ENCODE data around the gene SUN1.
"Not testable (repeated sequence)": the region's sequence is repeated elsewhere in the genome, so short reads cannot be mapped to it uniquely, and the experiment has no call there.

SUN1 gene

DNA sequence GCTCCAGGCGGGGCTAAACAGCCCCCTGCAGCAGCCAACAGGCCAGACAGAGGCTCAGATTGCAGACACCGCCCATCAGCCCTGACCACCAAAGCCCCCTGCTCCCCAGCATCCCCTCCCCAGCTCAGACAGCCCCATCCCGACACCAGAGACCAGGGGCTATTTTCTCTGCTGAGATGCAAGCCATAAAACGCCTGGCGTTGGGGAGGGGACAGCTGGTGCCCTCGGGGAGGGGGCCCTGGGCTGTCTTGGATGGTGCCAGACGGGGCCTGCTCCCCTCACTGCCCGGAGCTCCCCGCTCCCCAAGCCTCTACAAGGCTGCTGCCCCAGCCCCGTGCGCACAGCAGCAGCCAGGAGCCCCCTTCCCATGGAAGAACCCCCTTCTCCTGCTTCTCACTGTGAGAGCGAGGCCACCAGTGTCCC lies 75.9 kb downstream of the SUN1 start:
- H3K9ac ChIP-seq (ENCODE audit: low read depth, low read length): no peak overlapping the region
- H3K9me3 ChIP-seq (ENCODE audit: control insufficient read depth, insufficient read depth, low read length): no peaks in the 10 kb centered on the region
- no peaks in the 10 kb centered on the region; the same call in 1 of the 2 replicates for H3K4me1 ChIP-seq (ENCODE audit: insufficient read depth, low read length)
- no peaks in the 10 kb centered on the region for H3K36me3 ChIP-seq (ENCODE audit: insufficient read depth, low read length)

DNA sequence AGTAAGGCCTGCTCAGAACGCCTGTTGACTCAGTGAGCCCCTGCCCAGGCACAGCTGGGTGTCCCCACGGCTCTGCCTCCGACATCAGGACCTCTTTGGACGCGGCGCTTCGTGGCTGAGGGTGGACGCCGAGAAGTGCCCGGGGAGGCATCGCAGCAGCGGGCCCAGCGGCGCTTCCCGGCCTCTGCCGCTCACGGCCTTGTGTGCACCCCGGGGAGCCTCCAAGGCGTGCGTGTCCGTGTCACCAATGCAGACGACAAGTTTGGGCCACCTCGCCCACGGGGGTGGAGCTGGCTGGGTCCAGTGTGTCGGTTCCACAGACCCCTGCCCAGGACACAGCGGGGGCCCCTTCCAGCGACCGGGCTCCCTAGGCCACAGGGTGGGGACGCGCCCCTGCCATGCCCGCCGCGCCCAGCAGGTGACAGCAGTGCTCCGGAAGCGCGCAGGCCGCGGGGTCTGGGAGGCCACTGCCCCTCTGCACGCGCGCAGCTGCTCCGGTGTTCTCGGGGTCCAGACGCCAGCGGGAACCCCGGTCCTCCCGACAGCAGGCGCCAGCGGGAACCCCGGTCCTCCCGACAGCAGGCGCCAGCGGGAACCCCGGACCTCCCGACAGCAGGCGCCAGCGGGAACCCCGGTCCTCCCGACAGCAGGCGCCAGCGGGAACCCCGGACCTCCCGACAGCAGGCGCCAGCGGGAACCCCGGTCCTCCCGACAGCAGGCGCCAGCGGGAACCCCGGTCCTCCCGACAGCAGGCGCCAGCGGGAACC lies 76.5 kb downstream of the SUN1 start:
- H3K9ac ChIP-seq (ENCODE audit: low read depth, low read length): peak overlapping the region; percentile 28; the same call in 1 of the 2 replicates
- H3K36me3 ChIP-seq (ENCODE audit: insufficient read depth, low read length); H3K4me1 ChIP-seq (ENCODE audit: insufficient read depth, low read length): not testable (repeated sequence)

DNA sequence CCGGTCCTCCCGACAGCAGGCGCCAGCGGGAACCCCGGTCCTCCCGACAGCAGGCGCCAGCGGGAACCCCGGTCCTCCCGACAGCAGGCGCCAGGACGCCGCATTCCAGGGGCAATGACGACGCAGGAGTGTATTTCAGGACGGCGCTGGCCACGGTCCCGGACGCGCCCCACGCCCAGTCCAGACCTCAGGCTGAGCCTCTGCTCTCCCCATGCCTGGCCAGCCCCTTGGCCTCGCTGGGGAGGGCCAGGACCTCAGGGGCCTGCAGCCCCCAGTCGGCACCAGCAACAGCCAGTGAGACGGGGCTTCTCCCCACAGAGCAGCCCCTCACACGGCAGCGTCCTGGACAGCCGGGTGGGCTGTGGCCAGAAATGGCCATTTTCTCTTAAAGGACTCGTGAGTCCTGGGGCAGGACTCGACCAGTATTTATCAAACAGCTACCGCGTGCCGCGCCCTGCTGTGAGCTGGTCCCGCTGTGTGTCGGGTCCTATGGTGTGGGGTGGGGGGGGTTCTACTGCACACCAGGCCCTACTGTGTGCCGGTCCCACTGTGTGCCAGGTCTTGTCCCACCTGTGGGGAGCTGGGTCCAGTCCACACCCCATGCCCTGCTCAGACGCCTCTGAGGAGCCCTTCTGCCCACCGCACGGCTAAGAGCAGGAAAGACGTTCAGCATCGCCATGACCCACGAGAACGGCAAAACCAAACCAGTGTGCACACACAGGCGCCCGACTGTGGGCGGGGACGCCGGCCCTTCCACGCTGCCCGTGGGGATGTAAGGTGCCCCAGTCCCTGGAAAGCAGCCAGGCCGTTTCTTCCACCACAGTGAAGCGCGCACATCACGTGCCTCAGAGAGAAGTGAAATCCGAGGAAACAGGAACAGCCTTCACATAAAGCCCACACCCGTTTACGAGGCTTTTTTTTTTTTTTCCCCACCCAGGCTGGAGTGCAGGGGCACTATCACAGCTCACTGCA lies 77.4 kb downstream of the SUN1 start:
- H3K36me3 ChIP-seq (ENCODE audit: insufficient read depth, low read length): no peaks in the 10 kb centered on the region
- H3K9me3 ChIP-seq (ENCODE audit: control insufficient read depth, insufficient read depth, low read length): no peaks in the 10 kb centered on the region
- H3K9ac ChIP-seq (ENCODE audit: low read depth, low read length): peak overlapping the region; percentile 28
- H3K4me1 ChIP-seq (ENCODE audit: insufficient read depth, low read length): no peaks in the 10 kb centered on the region; the same call in 1 of the 2 replicates

More for the DNA sequence above, 76.5 kb downstream of the SUN1 start:
- H3K9me3 ChIP-seq (ENCODE audit: control insufficient read depth, insufficient read depth, low read length): not testable (repeated sequence)

DNA sequence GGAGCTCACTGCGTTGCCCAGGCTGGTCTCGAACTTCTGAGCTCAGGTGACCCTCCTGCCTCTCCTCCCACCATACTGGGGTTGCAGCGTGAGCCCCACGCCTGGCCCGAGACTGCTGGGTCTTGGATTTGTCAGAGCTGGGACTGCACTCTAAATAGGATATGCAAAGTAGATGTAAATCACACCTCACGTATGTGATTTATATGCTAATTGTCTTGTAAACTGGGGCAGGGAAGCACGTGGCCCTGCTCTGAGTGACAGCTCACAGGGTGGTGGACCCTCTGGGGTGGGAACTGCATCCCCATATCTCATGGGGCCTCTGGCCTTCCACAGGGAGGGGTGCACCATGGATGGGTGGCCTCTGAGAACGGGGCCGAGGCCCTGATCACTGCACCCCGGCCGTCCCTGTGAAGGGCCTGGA lies 78.2 kb downstream of the SUN1 start:
- H3K9ac ChIP-seq (ENCODE audit: low read depth, low read length): no peak overlapping the region
- H3K4me1 ChIP-seq (ENCODE audit: insufficient read depth, low read length): no peaks in the 10 kb centered on the region
- no peaks in the 10 kb centered on the region for H3K36me3 ChIP-seq (ENCODE audit: insufficient read depth, low read length)
- H3K9me3 ChIP-seq (ENCODE audit: control insufficient read depth, insufficient read depth, low read length): no peaks in the 10 kb centered on the region

DNA sequence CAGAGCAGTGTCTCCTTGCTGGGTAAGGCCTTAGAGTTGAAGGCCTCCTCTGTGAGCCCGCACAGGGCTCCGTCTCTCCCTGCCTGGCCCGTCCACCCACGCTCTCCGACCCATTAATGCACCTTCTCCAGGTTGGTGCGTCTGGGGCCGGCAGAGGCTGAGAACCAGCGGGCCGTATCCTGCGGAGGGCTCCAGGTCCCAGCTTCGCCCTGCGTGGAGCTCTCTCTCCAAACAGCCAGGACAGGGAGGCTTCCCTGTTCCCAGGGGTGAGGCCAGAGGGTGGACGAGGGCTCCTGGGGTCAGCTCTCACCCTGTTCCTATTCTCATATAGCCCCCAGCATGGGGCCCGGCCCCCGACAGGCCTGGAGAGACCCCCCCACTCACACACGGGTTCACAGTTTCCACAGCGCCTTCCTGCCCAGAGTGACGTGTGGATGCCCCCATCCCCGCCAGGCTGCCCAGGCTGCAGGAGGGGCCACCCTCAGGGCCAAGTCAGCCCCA lies 78.7 kb downstream of the SUN1 start:
- no peak overlapping the region for H3K9ac ChIP-seq (ENCODE audit: low read depth, low read length)
- no peaks in the 10 kb centered on the region for H3K4me1 ChIP-seq (ENCODE audit: insufficient read depth, low read length)
- H3K36me3 ChIP-seq (ENCODE audit: insufficient read depth, low read length): no peaks in the 10 kb centered on the region
- H3K9me3 ChIP-seq (ENCODE audit: control insufficient read depth, insufficient read depth, low read length): no peaks in the 10 kb centered on the region

DNA sequence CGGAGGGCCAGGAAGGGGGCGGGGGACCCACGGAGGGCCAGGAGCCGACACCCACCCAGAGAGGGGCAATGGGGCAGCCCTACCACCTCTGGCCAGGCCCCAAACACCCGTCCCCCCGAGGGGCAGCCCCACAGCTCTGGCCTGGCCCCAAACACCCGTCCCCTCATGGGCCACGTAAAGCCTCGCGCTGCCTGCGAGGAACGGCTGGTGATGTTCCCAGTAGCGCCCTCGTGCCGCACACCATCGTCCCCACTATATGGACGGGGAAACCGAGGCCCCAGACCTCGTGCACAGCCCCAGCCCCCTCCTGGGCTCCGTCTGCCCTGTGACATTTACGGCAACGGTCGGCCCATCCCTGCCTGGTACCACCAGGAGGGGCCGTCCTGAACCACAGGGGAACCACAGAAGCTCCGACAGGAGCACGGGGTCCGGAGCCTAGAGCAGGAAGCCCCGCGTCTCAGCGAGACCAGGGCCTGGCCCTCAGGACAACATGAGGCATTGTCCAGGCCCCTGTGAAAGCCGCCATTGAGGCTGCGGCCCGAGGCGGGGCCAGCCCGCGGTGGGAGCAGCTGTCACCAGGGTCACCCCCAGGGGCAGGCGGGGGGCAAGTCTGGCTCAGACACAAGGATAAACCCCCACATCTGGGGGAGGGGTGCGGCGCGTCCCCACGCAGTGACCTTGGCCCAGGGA lies 79.7 kb downstream of the SUN1 start:
- H3K9ac ChIP-seq (ENCODE audit: low read depth, low read length): no peak overlapping the region
- no peaks in the 10 kb centered on the region for H3K4me1 ChIP-seq (ENCODE audit: insufficient read depth, low read length)
- H3K36me3 ChIP-seq (ENCODE audit: insufficient read depth, low read length): no peaks in the 10 kb centered on the region
- no peaks in the 10 kb centered on the region for H3K9me3 ChIP-seq (ENCODE audit: control insufficient read depth, insufficient read depth, low read length)

DNA sequence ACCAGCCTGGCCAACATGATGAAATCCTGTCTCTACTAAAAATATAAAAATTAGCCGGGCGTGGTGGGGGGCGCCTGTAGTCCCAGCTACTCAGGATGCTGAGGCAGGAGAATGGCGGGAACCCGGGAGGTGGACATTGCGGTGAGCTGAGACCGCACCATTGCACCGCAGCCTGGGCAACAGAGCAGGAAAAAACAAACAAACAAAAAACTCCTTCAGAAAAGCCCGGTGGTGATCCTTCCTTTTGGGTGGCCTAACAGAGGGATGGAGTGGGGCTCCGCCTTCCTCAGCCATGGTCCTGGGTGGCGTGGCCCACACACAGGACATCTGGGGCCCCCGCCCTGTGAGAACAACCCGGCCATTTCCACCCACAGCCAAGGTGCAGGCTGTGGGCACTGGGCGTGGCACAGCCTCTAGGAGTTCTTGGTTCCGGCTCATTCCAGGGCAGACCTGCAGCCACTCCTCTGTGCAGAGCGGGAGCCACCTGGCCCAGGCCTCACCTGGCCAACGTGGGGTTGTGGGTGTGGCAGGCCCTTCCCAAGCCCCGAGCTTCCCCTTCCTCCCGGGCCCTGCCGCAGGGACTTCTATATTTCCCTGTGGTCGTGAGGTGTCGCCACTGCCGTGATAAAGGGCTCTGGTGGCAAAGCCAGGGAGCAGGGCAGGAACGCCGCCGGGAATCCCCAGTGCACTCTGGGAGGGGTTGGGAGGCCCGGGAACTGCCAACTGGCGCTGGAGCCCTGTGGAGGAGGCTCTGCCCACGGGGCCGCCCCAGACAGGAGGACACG lies 81.7 kb downstream of the SUN1 start:
- no peak overlapping the region for H3K9ac ChIP-seq (ENCODE audit: low read depth, low read length)
- no peaks in the 10 kb centered on the region for H3K36me3 ChIP-seq (ENCODE audit: insufficient read depth, low read length)
- no peaks in the 10 kb centered on the region for H3K9me3 ChIP-seq (ENCODE audit: control insufficient read depth, insufficient read depth, low read length)
- no peaks in the 10 kb centered on the region for H3K4me1 ChIP-seq (ENCODE audit: insufficient read depth, low read length)

DNA sequence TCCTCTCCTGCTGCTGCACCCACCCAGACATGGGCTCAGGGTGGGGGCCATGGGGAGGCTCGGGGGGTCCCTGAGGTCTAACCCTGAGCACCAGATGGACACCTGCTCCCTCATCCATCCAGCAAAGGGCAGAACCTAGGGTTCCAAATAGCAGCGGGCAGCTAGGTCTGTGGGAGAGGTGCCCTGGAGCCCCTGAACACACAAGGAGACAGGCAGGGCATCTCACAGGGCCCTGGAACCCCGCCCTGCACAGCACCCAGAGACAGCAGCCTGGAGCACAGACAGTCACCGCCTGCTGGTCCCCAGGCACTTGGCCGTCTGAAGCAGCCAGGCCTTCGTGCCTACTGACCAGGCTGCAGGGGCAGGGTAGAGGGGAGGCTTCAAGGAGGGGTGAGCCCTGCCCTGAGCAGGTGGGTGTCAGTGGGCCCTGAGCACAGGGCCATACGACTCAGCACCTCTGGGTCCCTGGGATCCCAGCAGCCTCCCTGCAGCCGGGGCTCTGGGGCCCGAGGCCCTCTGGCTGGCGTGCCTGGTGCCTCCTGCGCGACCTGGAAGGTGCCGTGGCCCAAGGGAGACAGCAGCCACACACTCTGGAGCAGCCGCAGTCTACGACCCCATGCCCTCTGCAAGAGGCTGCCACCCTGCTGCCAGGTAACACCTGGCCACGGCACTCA lies 82.4 kb downstream of the SUN1 start:
- Histone ChIP-seq H3K36me3 (ENCODE audit: insufficient read depth, low read length) (no peaks in the 10 kb centered on the region), H3K4me1 (ENCODE audit: insufficient read depth, low read length) (no peaks in the 10 kb centered on the region), H3K9ac (ENCODE audit: low read depth, low read length) (no peak overlapping the region), H3K9me3 (ENCODE audit: control insufficient read depth, insufficient read depth, low read length) (no peaks in the 10 kb centered on the region)

DNA sequence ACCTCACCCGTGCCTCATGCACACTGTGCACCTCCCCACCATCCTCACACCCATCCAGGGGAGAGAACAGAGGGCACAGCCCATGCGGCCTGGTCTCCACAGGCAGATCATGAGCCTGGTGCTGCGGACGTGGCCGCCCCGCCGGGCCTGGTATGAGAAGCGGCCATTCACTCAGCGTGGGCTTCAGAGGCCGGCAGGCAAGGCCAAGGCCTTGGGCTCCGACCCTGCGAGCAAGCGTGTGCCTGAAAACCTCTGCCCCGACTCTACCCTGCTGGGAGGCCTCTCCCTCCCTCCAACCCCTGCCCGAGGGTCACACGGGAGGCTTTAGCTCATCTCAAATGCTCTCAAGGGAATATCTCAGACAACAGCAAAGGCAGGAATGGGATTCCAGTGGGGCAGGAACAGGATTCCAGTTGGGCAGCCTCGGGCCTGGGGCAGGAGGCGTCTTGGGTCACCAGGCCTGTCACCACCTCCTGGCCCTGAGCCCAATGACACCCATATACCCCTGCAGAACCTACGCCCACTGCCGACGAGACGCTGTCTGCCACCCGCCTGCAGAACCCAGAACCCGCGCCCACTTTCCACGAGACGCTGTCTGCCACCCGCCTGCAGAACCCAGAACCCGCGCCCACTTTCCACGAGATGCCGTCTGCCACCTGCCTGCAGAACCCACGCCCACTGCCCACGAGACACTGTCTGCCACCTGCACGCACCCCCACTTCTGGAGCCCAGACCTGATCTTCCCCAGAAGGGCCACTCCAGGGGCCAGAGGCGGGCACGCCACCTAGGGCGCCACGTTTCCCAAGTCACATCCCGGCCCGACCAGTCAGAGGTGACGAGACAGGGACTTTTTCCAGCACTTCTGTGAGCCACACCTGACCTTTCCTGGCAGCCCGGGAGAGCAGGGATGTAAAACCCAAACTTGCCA lies 83.3 kb downstream of the SUN1 start:
- Histone ChIP-seq H3K36me3 (ENCODE audit: insufficient read depth, low read length) (no peaks in the 10 kb centered on the region), H3K4me1 (ENCODE audit: insufficient read depth, low read length) (no peaks in the 10 kb centered on the region), H3K9me3 (ENCODE audit: control insufficient read depth, insufficient read depth, low read length) (no peaks in the 10 kb centered on the region), H3K9ac (ENCODE audit: low read depth, low read length) (no peak overlapping the region)

DNA sequence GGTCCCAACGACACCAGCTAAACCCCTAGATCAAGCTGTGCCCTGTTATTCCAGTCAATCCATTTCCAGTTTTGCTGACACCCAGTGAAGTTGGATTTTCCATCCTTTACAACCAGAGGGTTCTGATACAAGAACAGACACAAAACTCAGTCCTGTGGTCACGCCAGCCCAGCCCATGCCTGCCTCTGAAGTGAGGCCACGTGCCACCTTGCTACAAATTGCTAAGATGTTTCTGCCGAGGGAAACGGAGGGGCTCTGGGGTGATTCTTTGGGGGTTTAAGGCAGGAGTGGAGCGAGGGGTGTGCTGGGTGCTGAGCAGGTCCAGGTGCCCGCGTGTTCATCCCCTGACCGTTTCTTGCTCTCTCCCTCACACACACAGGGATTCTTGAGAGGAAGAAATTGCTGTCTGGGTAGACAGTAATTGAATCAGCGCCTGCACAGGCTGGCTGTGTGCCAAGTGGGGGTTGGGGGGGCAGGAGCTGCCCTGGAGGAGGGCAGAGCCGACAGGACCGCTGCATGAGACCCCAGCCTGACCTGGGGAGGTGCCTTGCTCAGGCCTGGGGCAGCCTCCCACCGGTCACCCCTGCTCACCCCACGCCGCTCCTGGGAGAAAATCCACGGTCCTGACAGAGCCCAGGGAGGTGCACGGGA lies 84.1 kb downstream of the SUN1 start:
- Histone ChIP-seq H3K36me3 (ENCODE audit: insufficient read depth, low read length) (no peaks in the 10 kb centered on the region), H3K4me1 (ENCODE audit: insufficient read depth, low read length) (no peaks in the 10 kb centered on the region), H3K9me3 (ENCODE audit: control insufficient read depth, insufficient read depth, low read length) (no peaks in the 10 kb centered on the region), H3K9ac (ENCODE audit: low read depth, low read length) (no peak overlapping the region)

DNA sequence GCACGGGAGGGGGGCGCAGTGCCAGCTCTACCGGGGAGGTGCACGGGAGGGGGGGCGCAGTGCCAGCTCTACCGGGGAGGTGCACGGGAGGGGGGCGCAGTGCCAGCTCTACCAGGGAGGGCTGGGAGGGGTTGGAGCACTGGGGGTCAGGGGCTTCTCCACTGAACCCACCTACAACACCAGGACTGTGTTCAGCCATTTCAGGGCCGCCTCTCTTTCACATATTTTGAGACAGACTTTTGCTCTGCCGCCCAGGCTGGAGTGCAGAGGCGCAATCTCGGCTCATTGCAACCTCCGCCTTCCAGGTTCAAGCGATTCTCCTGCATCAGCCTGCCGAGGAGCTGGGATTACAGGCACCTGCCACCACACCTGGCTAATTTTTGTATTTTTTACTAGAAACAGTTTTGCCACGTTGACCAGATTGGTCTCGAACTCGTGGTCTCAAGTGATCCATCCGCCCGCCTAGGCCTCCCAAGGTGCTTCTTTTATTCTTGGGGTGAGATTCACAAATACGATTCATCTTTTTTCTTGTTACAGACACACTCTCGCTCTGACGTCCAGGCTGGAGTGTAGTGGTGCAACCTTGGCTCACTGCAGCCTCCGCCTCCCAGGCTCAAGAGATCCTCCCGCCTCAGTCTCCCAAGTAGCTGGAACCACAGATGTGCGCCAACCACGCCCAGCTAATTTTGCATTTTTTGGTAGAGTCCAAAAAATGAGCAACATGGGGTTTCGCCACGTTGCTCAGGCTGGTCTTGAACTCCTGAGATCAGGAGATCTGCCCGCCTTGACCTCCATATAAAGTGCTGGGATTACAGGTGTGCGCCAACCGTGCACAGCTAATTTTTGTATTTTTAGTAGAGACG lies 85.2 kb downstream of the SUN1 start:
- no peaks in the 10 kb centered on the region for H3K9me3 ChIP-seq (ENCODE audit: control insufficient read depth, insufficient read depth, low read length)
- no peak overlapping the region for H3K9ac ChIP-seq (ENCODE audit: low read depth, low read length)
- H3K4me1 ChIP-seq (ENCODE audit: insufficient read depth, low read length): no peaks in the 10 kb centered on the region
- H3K36me3 ChIP-seq (ENCODE audit: insufficient read depth, low read length): no peaks in the 10 kb centered on the region

All from ES-I3 (cell line).